SK-N-SH (cell line): Measurements from ENCODE around the gene CYP2S1. TPM values are rescaled to one million over a fixed set of nuclear protein-coding genes. Genes with fewer than 3 reads are reported as not detected.

Experiments
- CTCF ChIA-PET: fragments of 300-600, 350-600 bp; formaldehyde crosslinking; extraction: SDS; loops from one replicate; lab custom pipeline; 2021; lab: Yijun Ruan, JAX
- POLR2A ChIA-PET: fragments of 350-600 bp; sonication (Branson Sonifier 250); formaldehyde crosslinking; extraction: SDS; loops from one replicate; lab custom pipeline; 2020; ENCODE audit warnings: antibody characterized with exemption, inconsistent platforms; lab: Yijun Ruan, JAX
- DNase-seq: peaks from one replicate; pipeline ENCODE4 v3.0.0; 2012
- H2AFZ ChIP-seq: fragments of 200-600 bp; sonication (generic); 2 replicates; pipeline ENCODE4 v1.8.1; 2016; ENCODE audit warnings: antibody characterized with exemption, mild to moderate bottlenecking, low read depth
- H3F3A ChIP-seq: fragments of 200-600 bp; sonication (generic); replicated peaks from 2 replicates; pipeline ENCODE3; 2016; ENCODE audit warnings: antibody characterized with exemption, mild to moderate bottlenecking; ENCODE audit not compliant: insufficient read depth
- H3K27ac ChIP-seq, 2 experiments: fragments of 200-500 bp in 1 of 2; fragments of 200-600 bp in 1 of 2; sonication (Bioruptor generic) in 1 of 2; sonication (generic), shearing (Covaris generic) in 1 of 2; 2 replicates each; pipeline versions ENCODE4 v1.5.1 to v1.6.1; 2014 to 2016; ENCODE audit warnings: low read depth in 2 of 2, inconsistent platforms in 1 of 2, low read length in 1 of 2, mild to moderate bottlenecking in 1 of 2, mixed read lengths in 1 of 2
- H3K27me3 ChIP-seq: fragments of 200-600 bp; sonication (generic), shearing (Covaris generic); 2 replicates; pipeline ENCODE4 v1.6.1; 2016; ENCODE audit warnings: mixed run types; ENCODE audit not compliant: insufficient read depth
- H3K36me3 ChIP-seq, 2 experiments: fragments of 200-500 bp in 1 of 2; fragments of 200-600 bp in 1 of 2; sonication (Bioruptor generic) in 1 of 2; sonication (generic) in 1 of 2; replicated peaks in 1 of 2; 2 replicates each; pipeline versions ENCODE3 to v1.5.1; 2014 to 2016; ENCODE audit warnings: low read length in 1 of 2, mild to moderate bottlenecking in 1 of 2; ENCODE audit not compliant: insufficient read depth in 2 of 2, control insufficient read depth in 1 of 2
- H3K4me1 ChIP-seq, 2 experiments: fragments of 200-500 bp in 1 of 2; fragments of 200-600 bp in 1 of 2; sonication (Bioruptor generic) in 1 of 2; sonication (generic), shearing (Covaris generic) in 1 of 2; 2 replicates each; pipeline versions ENCODE4 v1.5.1 to v1.6.1; 2014 to 2016; ENCODE audit warnings: low read depth in 1 of 2, low read length in 1 of 2, mixed run types in 1 of 2; ENCODE audit not compliant: insufficient read depth in 2 of 2, control insufficient read depth in 1 of 2
- H3K4me2 ChIP-seq: fragments of 200-600 bp; sonication (generic), shearing (Covaris generic); 2 replicates; pipeline ENCODE4 v1.6.1; 2017; ENCODE audit warnings: mixed run types
- H3K4me3 ChIP-seq, 2 experiments: fragments of 200-500 bp in 1 of 2; fragments of 200-600 bp in 1 of 2; sonication (Bioruptor generic) in 1 of 2; sonication (generic), shearing (Covaris generic) in 1 of 2; 2 replicates each; pipeline versions ENCODE4 v1.5.1 to v1.8.1; 2014 to 2016; ENCODE audit warnings: low read depth in 2 of 2, inconsistent platforms in 1 of 2, low read length in 1 of 2, mild to moderate bottlenecking in 1 of 2, mixed read lengths in 1 of 2, moderate library complexity in 1 of 2
- H3K79me2 ChIP-seq: fragments of 200-600 bp; sonication (generic); 2 replicates; pipeline ENCODE4 v1.8.1; 2017; ENCODE audit warnings: mild to moderate bottlenecking; ENCODE audit not compliant: insufficient read depth
- H3K9ac ChIP-seq: fragments of 200-600 bp; sonication (generic); 2 replicates; pipeline ENCODE4 v1.6.1; 2017; ENCODE audit warnings: mixed run types
- H3K9me2 ChIP-seq: fragments of 200-600 bp; sonication (generic); 2 replicates; pipeline ENCODE4 v1.6.1; 2017; ENCODE audit warnings: mixed run types
- H3K9me3 ChIP-seq: fragments of 200-600 bp; sonication (generic); 2 replicates; pipeline ENCODE4 v1.6.1; 2017; ENCODE audit warnings: mixed run types, mild to moderate bottlenecking, moderate library complexity
- H4K20me1 ChIP-seq: fragments of 200-600 bp; sonication (generic); 2 replicates; pipeline ENCODE4 v1.6.1; 2017; ENCODE audit warnings: mild to moderate bottlenecking, mixed run types; ENCODE audit not compliant: insufficient read depth
- CTCF ChIP-seq: fragments of 200-600 bp; sonication (generic); IDR thresholded peaks from 2 replicates; pipeline ENCODE4 v1.6.1; 2017; ENCODE audit warnings: antibody characterized with exemption, mild to moderate bottlenecking, moderate library complexity
- ELF1 ChIP-seq: IDR thresholded peaks from 2 replicates; pipeline ENCODE4 v1.4.0; 2012
- EZH2phosphoT487 ChIP-seq: fragments of 200-600 bp; sonication (generic); IDR thresholded peaks from 2 replicates; pipeline ENCODE4 v1.6.1; 2017; ENCODE audit warnings: low read depth, mixed run types, mild to moderate bottlenecking, antibody characterized with exemption, moderate library complexity, borderline replicate concordance
- FOSL2 ChIP-seq: IDR thresholded peaks from 2 replicates; pipeline ENCODE4 v1.4.0; 2012; ENCODE audit warnings: low read depth, mild to moderate bottlenecking, moderate library complexity, borderline replicate concordance
- FOXM1 ChIP-seq: IDR thresholded peaks from 2 replicates; pipeline ENCODE4 v1.4.0; 2012; ENCODE audit warnings: low read depth, mild to moderate bottlenecking
- GABPA ChIP-seq: IDR thresholded peaks from 2 replicates; pipeline ENCODE4 v1.4.0; 2012; ENCODE audit warnings: low read depth, mild to moderate bottlenecking
- GATA2 ChIP-seq: sonication (generic); formaldehyde crosslinking; IDR thresholded peaks from 2 replicates; pipeline ENCODE4 v1.5.0; 2020; ENCODE audit warnings: mild to moderate bottlenecking, missing genetic modification reagents
- IRF3 ChIP-seq: fragments of 150-350 bp; IDR thresholded peaks from 2 replicates; pipeline ENCODE4 v1.6.1; 2016; ENCODE audit warnings: mild to moderate bottlenecking, low read depth, low read length
- NFIC ChIP-seq: IDR thresholded peaks from 2 replicates; pipeline ENCODE4 v1.4.0; 2012; ENCODE audit warnings: borderline replicate concordance
- PBX3 ChIP-seq: IDR thresholded peaks from 2 replicates; pipeline ENCODE4; 2012
- POLR2AphosphoS5 ChIP-seq: IDR thresholded peaks from 2 replicates; pipeline ENCODE4 v1.6.1; 2012; ENCODE audit warnings: low read depth, low read length
- RCOR1 ChIP-seq: fragments of 150-350 bp; IDR thresholded peaks from 2 replicates; pipeline ENCODE4 v1.6.1; 2017; ENCODE audit warnings: antibody characterized with exemption, low read length
- REST ChIP-seq: IDR thresholded peaks from 2 replicates; pipeline ENCODE4 v1.6.1; 2012; ENCODE audit warnings: mild to moderate bottlenecking, low read depth, low read length, moderate library complexity
- SMC3 ChIP-seq: IDR thresholded peaks from 2 replicates; pipeline ENCODE4 v1.6.1; 2012; ENCODE audit warnings: low read depth, low read length, improper control_type of control experiment
- TCF12 ChIP-seq: IDR thresholded peaks from 2 replicates; pipeline ENCODE4 v1.4.0; 2012
- TEAD4 ChIP-seq: IDR thresholded peaks from 2 replicates; pipeline ENCODE4 v1.4.0; 2012; ENCODE audit warnings: mild to moderate bottlenecking, borderline replicate concordance; ENCODE audit not compliant: insufficient read depth
- USF1 ChIP-seq: IDR thresholded peaks from 2 replicates; pipeline ENCODE4 v1.4.0; 2012; ENCODE audit warnings: low read depth, borderline replicate concordance
- USF2 ChIP-seq: fragments of 150-350 bp; IDR thresholded peaks from 2 replicates; pipeline ENCODE4 v1.6.1; 2017; ENCODE audit warnings: antibody characterized with exemption, low read length, low read depth, borderline replicate concordance
- YY1 ChIP-seq: IDR thresholded peaks from 2 replicates; pipeline ENCODE4 v1.4.0; 2012; ENCODE audit warnings: low read depth, mild to moderate bottlenecking
- ZBTB33 ChIP-seq: IDR thresholded peaks from 2 replicates; pipeline ENCODE4 v1.4.0; 2012; ENCODE audit warnings: low read depth, borderline replicate concordance
- WGBS: methylation state at CpG from one replicate; pipeline ENCODE4 v1.1.6; 2017; ENCODE audit warnings: low lambda C conversion rate; 5-methylcytosine and 5-hydroxymethylcytosine counted together
- polyA plus RNA-seq, 3 experiments: library from polyadenylated mRNA; depleted of rRNA; stranded (reverse); fragments of >200 nt; gene quantifications; 2 replicates each; pipeline ENCODE4 v1.2.3, GENCODE V29; 2012

CYP2S1 gene
- polyA plus RNA-seq, 1 of the 3 experiments (the other 2 are of a cell fraction) = 0.67 TPM

GRCh38 chr19:41235480-41235879 is 42.5 kb downstream of the CYP2S1 start:
- Histone ChIP-seq H3K36me3 (peaks cover 13 to 73% of the 10 kb centered on the region in 2 experiments), H4K20me1 (no peaks in the 10 kb centered on the region), H3K4me3 (no peak overlapping the region), H3K4me1 (no peaks in the 10 kb centered on the region), H3K79me2 (peaks cover 44% of the 10 kb centered on the region), H3K4me2 (no peak overlapping the region), H3K27ac (no peak overlapping the region), H3K9me3 (no peaks in the 10 kb centered on the region)
- CTCF ChIA-PET = no interaction called here
- POLR2A ChIA-PET = no interaction called here
- TF ChIP-seq GABPA (no peak), NFIC (no peak), REST (no peak), USF2 (no peak), EZH2phosphoT487 (no peak), TEAD4 (no peak), GATA2 (CRISPR knock-in tag) (no peak), TCF12 (no peak), PBX3 (no peak), RCOR1 (no peak), POLR2AphosphoS5 (no peak), SMC3 (no peak), YY1 (no peak), FOXM1 (no peak), USF1 (no peak), IRF3 (no peak), ELF1 (no peak), CTCF (no peak), ZBTB33 (no peak), FOSL2 (no peak)
- TF ChIP-seq, all 33 proteins: peak for 0
- no peaks in the 10 kb centered on the region for H3K9me2 ChIP-seq
- 92% methylated on average over 2 of the region's 4 CpGs for WGBS
- H3K27me3 ChIP-seq = no peaks in the 10 kb centered on the region
- no peak overlapping the region for H2AFZ ChIP-seq
- H3K9ac ChIP-seq = no peak overlapping the region
- DNase-seq = no peak
- H3F3A ChIP-seq = peaks cover 43% of the 10 kb centered on the region
